ENCODE measurements around the gene ATG7.

Gene ATG7

DNA sequence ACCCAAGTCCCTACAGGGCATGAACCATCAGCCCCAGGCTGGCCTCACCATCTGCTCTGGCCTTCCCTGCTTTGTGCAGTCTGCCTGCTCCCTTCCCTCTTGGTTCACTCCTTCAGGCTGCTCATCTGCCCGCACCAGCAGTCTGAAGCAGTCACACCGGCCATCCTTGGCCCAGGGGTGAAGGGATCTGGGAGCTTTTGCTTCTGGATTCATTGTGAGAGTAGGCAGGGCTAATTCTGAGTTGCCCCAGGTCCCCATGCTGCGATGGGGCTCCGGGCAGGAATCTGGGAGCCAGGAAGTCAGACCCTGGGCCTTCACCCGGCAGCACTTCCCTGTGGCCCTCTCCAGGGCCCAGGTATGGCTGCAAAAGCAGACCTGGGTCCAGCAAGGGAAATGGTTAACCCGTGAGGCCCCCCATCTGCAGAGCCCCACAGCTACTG is 271.8 kb downstream of the ATG7 start:
- no peak overlapping the region for H3K4me3 ChIP-seq (ENCODE audit: low read length)
- TF ChIP-seq, protein P1, sequence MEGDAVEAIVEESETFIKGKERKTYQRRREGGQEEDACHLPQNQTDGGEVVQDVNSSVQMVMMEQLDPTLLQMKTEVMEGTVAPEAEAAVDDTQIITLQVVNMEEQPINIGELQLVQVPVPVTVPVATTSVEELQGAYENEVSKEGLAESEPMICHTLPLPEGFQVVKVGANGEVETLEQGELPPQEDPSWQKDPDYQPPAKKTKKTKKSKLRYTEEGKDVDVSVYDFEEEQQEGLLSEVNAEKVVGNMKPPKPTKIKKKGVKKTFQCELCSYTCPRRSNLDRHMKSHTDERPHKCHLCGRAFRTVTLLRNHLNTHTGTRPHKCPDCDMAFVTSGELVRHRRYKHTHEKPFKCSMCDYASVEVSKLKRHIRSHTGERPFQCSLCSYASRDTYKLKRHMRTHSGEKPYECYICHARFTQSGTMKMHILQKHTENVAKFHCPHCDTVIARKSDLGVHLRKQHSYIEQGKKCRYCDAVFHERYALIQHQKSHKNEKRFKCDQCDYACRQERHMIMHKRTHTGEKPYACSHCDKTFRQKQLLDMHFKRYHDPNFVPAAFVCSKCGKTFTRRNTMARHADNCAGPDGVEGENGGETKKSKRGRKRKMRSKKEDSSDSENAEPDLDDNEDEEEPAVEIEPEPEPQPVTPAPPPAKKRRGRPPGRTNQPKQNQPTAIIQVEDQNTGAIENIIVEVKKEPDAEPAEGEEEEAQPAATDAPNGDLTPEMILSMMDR (conservative IDR thresholded peaks at IDR 0.05; ENCODE audit: low read depth, low read length) = no peak
- DNase-seq (ENCODE audit: low read depth) = no peak

DNA sequence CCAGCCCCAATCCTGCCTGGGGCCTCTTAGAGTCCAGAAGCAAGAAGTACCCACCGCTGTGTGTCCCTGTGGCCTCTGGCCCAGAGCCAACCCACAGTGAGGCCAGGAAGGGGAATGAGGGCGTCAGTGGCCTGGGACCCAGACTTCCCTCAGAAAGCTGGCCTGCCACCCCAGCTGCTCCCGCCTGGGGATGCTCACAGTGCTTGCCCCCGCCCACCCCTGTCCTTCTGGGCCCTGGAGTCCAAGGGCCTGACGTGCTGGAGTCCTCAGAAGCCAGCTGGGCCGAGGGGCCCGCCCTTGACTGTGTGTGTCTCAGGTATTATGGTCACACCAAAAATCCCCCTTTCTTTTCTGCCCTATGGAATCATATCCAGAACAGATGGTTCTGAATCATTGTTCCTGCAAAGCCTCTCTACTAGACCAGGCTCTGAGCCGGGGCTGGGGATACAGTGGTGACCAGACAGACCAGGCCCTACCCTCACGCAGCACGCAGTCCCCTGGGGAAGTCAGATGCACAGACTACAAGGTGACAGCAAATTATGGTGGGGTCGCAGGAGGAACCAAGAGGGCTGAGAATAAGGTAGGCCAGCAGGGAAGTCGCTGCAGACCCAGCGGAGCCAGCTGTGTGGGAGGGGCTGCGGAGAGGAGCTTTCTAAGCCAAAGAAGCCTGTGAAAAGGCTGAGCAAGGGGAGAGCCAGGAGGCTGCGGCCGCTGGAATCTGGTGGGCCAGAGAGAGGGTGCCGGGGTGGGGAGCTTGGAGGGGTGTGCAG is 272.4 kb downstream of the ATG7 start:
- TF ChIP-seq, protein P1 (conservative IDR thresholded peaks at IDR 0.05; ENCODE audit: low read depth, low read length) = no peak
- H3K4me3 ChIP-seq (ENCODE audit: low read length) = no peak overlapping the region
- no peak for DNase-seq (ENCODE audit: low read depth)

DNA sequence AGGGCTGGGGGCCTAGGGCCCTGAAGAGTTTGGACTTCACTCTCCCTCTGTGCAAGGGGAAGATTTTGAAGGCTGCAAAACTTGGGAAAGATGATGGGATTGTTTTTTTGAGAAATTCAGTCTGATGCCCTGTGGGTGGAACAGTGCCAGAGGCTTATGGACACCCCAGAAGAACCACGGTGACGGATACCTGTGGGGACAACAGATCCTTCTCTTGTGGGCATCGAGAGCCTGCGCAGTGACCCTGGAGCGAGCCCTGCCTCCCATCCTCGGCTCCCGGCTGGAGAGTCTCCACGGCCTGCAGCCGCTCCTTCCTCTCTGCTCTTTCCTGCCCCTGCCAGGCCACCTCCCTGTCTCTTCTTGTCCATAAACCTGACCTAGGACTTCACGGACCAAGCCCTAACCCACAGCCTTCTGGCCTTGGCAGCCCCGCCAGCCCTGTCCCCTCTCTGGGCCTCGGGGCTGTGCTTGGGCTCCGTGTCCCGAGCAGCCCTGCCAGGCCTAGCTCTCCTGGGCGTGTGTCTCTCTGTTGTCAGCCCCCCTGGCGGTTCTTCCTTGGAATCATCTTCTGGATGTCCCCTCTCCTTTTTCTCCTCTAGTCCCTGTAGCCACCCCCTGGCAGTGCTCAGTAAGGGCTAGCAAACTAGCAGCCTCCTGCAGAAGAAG is 273.1 kb downstream of the ATG7 start:
- H3K4me3 ChIP-seq (ENCODE audit: low read length) = no peak overlapping the region
- DNase-seq (ENCODE audit: low read depth) = no peak
- TF ChIP-seq, protein P1 (conservative IDR thresholded peaks at IDR 0.05; ENCODE audit: low read depth, low read length) = no peak

DNA sequence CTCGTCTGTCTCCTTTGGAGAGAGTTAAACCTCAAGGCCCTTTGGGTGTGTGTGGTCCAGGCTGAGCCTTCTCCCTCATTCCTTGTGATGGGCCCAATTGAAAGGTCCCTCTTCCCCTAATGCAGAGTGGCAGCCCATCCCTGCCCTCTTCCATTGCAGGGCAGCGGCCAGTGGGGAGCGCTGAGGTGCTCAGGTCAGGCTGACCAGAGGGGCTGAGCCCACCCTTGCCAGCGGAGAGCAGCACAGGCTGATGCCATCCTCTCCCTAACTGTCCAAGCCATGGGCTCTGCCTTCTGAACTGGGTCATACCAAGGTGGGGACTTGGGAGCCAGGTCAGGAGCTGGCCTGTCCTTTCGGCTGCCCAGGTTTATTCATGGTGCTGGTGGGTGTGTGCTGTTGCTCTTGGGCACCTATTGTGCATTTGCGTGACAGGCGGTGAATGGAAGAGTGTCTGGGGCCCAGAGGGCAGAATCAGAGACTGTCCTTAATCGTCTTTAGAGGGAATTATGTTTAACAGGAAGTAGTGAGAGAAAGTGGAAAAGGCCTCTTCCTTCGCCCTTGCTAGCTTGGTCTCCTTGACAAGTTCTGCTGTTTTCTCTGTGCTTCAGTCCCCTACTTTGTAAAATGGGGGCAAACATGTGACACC is 274.6 kb downstream of the ATG7 start:
- TF ChIP-seq, protein P1 (conservative IDR thresholded peaks at IDR 0.05; ENCODE audit: low read depth, low read length) = no peak
- no peak for DNase-seq (ENCODE audit: low read depth)
- H3K4me3 ChIP-seq (ENCODE audit: low read length) = no peak overlapping the region

DNA sequence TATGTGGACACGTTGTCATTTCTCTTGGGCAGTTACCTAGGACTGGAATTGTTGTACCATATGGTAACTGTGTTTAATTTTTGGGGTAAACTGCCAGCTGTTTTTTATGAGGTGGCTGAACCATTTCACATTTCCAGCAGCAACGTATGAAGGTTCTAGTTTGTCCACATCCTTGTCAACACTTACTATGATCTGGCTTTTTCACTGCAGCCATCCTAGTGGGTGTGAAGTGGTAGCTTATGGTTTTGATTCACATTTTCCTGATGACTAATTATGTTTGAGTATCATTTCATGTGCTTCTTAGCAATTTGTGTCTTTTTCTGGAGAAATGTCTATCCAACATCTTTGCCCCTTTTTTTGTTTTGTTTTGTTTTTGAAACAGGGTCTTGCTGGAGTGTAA is 275.3 kb downstream of the ATG7 start:
- TF ChIP-seq, protein P1 (conservative IDR thresholded peaks at IDR 0.05; ENCODE audit: low read depth, low read length) = no peak
- DNase-seq (ENCODE audit: low read depth) = no peak
- no peak overlapping the region for H3K4me3 ChIP-seq (ENCODE audit: low read length)

DNA sequence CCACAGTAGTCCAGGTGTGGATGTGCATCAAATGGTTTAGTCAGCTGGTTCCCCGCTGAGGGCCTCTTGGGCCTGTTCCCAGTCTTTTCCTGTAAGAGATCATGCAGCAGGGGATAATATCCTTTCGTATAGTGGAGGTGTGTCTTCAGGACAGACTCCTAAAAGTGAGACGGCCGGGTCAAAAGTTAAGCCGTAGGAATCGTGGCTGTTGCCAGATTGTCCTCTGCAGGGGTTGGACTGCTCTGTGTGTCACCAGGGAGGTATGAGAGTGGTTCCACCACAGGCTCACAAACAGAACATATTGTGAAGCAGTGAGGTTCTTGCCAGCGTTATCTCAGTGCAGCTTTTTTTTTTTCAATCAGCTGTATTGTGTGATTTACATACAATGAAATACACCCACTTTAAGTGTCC is 276.5 kb downstream of the ATG7 start:
- peak; percentile 51 for DNase-seq (ENCODE audit: low read depth)
- no peak overlapping the region for H3K4me3 ChIP-seq (ENCODE audit: low read length)
- TF ChIP-seq, protein P1 (conservative IDR thresholded peaks at IDR 0.05; ENCODE audit: low read depth, low read length) = no peak
